Smooth muscle cell (in vitro differentiated cells): Measurements from ENCODE around the gene CYTH1. TPM values are rescaled to one million over a fixed set of nuclear protein-coding genes. Genes with fewer than 3 reads are reported as not detected.

Source experiments
- DNase-seq: peaks from one replicate; lab custom pipeline; 2025; ENCODE audit not compliant: unreplicated experiment; lab: John Stamatoyannopoulos, UW
- H2AFZ ChIP-seq: fragments of 200-600 bp; sonication (generic); 2 replicates; pipeline ENCODE4 v1.6.0; 2016; ENCODE audit warnings: antibody characterized with exemption, low read depth, mild to moderate bottlenecking
- H3F3A ChIP-seq: fragments of 200-600 bp; sonication (generic); 2 replicates; pipeline ENCODE4 v1.6.0; 2017; ENCODE audit warnings: antibody characterized with exemption, low read depth
- H3K27ac ChIP-seq: fragments of 200-600 bp; sonication (generic); 2 replicates; pipeline ENCODE4 v1.5.1; 2016; ENCODE audit warnings: low read depth, mild to moderate bottlenecking
- H3K27me3 ChIP-seq: fragments of 200-600 bp; sonication (generic); 2 replicates; pipeline ENCODE4 v1.6.1; 2016; ENCODE audit warnings: low read depth, mild to moderate bottlenecking
- H3K36me3 ChIP-seq: fragments of 200-600 bp; sonication (generic); 2 replicates; pipeline ENCODE4 v1.5.1; 2016; ENCODE audit warnings: low read depth
- H3K4me1 ChIP-seq: fragments of 200-600 bp; sonication (generic); 2 replicates; pipeline ENCODE4 v1.5.1; 2016; ENCODE audit warnings: low read depth
- H3K4me2 ChIP-seq: fragments of 200-600 bp; sonication (generic); 2 replicates; pipeline ENCODE4 v1.6.0; 2016; ENCODE audit warnings: mild to moderate bottlenecking
- H3K4me3 ChIP-seq: fragments of 200-600 bp; sonication (generic); 2 replicates; pipeline ENCODE4 v1.5.1; 2016; ENCODE audit warnings: mild to moderate bottlenecking
- H3K79me2 ChIP-seq: fragments of 200-600 bp; sonication (generic); 2 replicates; pipeline ENCODE4 v1.6.0; 2016; ENCODE audit warnings: low read depth, mild to moderate bottlenecking
- H3K9ac ChIP-seq: fragments of 200-600 bp; sonication (generic); 2 replicates; pipeline ENCODE4 v1.6.0; 2016; ENCODE audit warnings: low read depth
- H3K9me3 ChIP-seq: fragments of 200-600 bp; sonication (generic); replicated peaks from 2 replicates; pipeline ENCODE4 v1.5.1; 2016; ENCODE audit warnings: low read depth
- H4K20me1 ChIP-seq: fragments of 200-600 bp; sonication (generic); 2 replicates; pipeline ENCODE4 v1.6.0; 2016; ENCODE audit warnings: low read depth
- CTCF ChIP-seq: fragments of 200-600 bp; sonication (generic); IDR thresholded peaks from 2 replicates; pipeline ENCODE4 v1.5.1; 2017; ENCODE audit warnings: borderline replicate concordance, mild to moderate bottlenecking, antibody characterized with exemption; ENCODE audit not compliant: insufficient read depth, poor library complexity, severe bottlenecking
- WGBS: methylation state at CpG from one replicate; pipeline ENCODE4 v1.1.7; 2016; ENCODE audit warnings: low lambda C conversion rate; 5-methylcytosine and 5-hydroxymethylcytosine counted together
- polyA plus RNA-seq: library from polyadenylated mRNA; unstranded; fragments of >200 nt; fragmentation: Nextera tagmentation; extraction: Ambion mirVana; gene quantifications from 2 replicates; pipeline ENCODE4 v1.2.1, GENCODE V29; 2016
- total RNA-seq: library from RNA; depleted of rRNA; stranded (reverse); fragments of >200 nt; gene quantifications from 2 replicates; pipeline ENCODE4 v1.2.3, GENCODE V29; 2014

CYTH1 gene
- total and polyA plus RNA-seq, 2 experiments from 2014 or later, result 14.1 to 19.3 TPM

GRCh38 chr17:78731904-78732303 is 50.2 kb downstream of the CYTH1 start:
- no peaks in the 10 kb centered on the region for H3K36me3 ChIP-seq
- peaks cover 86% of the 10 kb centered on the region for H4K20me1 ChIP-seq
- no peaks in the 10 kb centered on the region for H3F3A ChIP-seq
- H3K9me3 ChIP-seq, result no peaks in the 10 kb centered on the region
- no peak for TF ChIP-seq CTCF
- no peak overlapping the region for H3K9ac ChIP-seq
- H3K4me1 ChIP-seq, result peaks cover 6% of the 10 kb centered on the region
- no peak overlapping the region for H3K4me2 ChIP-seq
- H3K79me2 ChIP-seq, result peaks cover 68% of the 10 kb centered on the region
- no peaks in the 10 kb centered on the region for H3K27me3 ChIP-seq
- 90% methylated on average over 5 of the region's 5 CpGs for WGBS
- no peak overlapping the region for H2AFZ ChIP-seq
- H3K4me3 ChIP-seq, result no peak overlapping the region
- no peak for DNase-seq
- H3K27ac ChIP-seq, result no peak overlapping the region

- Histone ChIP-seq H3K4me2 (no peak overlapping the region), H3K4me1 (peaks cover 4% of the 10 kb centered on the region), H2AFZ (no peak overlapping the region), H3F3A (no peaks in the 10 kb centered on the region), H4K20me1 (peaks cover 87% of the 10 kb centered on the region), H3K9me3 (no peaks in the 10 kb centered on the region), H3K4me3 (no peak overlapping the region), H3K79me2 (peaks cover 77% of the 10 kb centered on the region), H3K27me3 (no peaks in the 10 kb centered on the region), H3K27ac (no peak overlapping the region), H3K9ac (no peak overlapping the region), H3K36me3 (no peaks in the 10 kb centered on the region)
- 100% methylated on average over 1 of the region's 1 CpG for WGBS
- no peak for TF ChIP-seq CTCF
- no peak for DNase-seq
Observed at GRCh38 chr17:78729641-78730040, 52.4 kb downstream of the CYTH1 start.

- no peak overlapping the region for H3K9ac ChIP-seq
- peaks cover 90% of the 10 kb centered on the region for H4K20me1 ChIP-seq
Observed at GRCh38 chr17:78728495-78728894, 53.6 kb downstream of the CYTH1 start.

More at GRCh38 chr17:78728495-78728894, 53.6 kb downstream of the CYTH1 start:
- peaks cover 16% of the 10 kb centered on the region for H3K4me1 ChIP-seq
- H2AFZ ChIP-seq, result no peak overlapping the region
- peaks cover 65% of the 10 kb centered on the region for H3K79me2 ChIP-seq
- no peaks in the 10 kb centered on the region for H3K36me3 ChIP-seq
- H3K27ac ChIP-seq, result no peak overlapping the region
- no peak for DNase-seq
- no peaks in the 10 kb centered on the region for H3K9me3 ChIP-seq
- WGBS, result 98% methylated on average over 7 of the region's 7 CpGs
- H3K27me3 ChIP-seq, result no peaks in the 10 kb centered on the region
- H3F3A ChIP-seq, result no peaks in the 10 kb centered on the region
- H3K4me3 ChIP-seq, result no peak overlapping the region
- H3K4me2 ChIP-seq, result no peak overlapping the region
- no peak for TF ChIP-seq CTCF
